ENCODE results near the gene CBX7.

The CBX7 gene

GRCh38 chr22:39130152-39130704 is 22.3 kb downstream of the CBX7 start:
- Mint-ChIP-seq H3K9me3 (no peaks in the 10 kb centered on the region), H3K27me3 (ENCODE audit: low read depth) (no peaks in the 10 kb centered on the region), H3K4me3 (no peak overlapping the region), H3K4me1 (ENCODE audit: low read depth) (peaks cover 2% of the 10 kb centered on the region), H3K36me3 (ENCODE audit: low read depth) (no peaks in the 10 kb centered on the region), H3K27ac (no peak overlapping the region)

GRCh38 chr22:39129746-39130145 is 22.7 kb downstream of the CBX7 start:
- Mint-ChIP-seq H3K9me3 (no peaks in the 10 kb centered on the region), H3K27me3 (ENCODE audit: low read depth) (no peaks in the 10 kb centered on the region), H3K27ac (no peak overlapping the region), H3K4me1 (ENCODE audit: low read depth) (peaks cover 2% of the 10 kb centered on the region), H3K36me3 (ENCODE audit: low read depth) (no peaks in the 10 kb centered on the region), H3K4me3 (no peak overlapping the region)

GRCh38 chr22:39129081-39129480 is 23.4 kb downstream of the CBX7 start:
- Mint-ChIP-seq H3K27me3 (ENCODE audit: low read depth) (no peaks in the 10 kb centered on the region), H3K36me3 (ENCODE audit: low read depth) (no peaks in the 10 kb centered on the region)

GRCh38 chr22:39128508-39128907 is 24.0 kb downstream of the CBX7 start:
- H3K4me1 Mint-ChIP-seq (ENCODE audit: low read depth), result peaks cover 2% of the 10 kb centered on the region
- H3K9me3 Mint-ChIP-seq, result no peaks in the 10 kb centered on the region
- no peak overlapping the region for H3K4me3 Mint-ChIP-seq
- H3K36me3 Mint-ChIP-seq (ENCODE audit: low read depth), result no peaks in the 10 kb centered on the region
- H3K27me3 Mint-ChIP-seq (ENCODE audit: low read depth), result no peaks in the 10 kb centered on the region
- H3K27ac Mint-ChIP-seq, result no peak overlapping the region

More at GRCh38 chr22:39129081-39129480, 23.4 kb downstream of the CBX7 start:
- Mint-ChIP-seq H3K9me3 (no peaks in the 10 kb centered on the region), H3K27ac (no peak overlapping the region), H3K4me3 (no peak overlapping the region), H3K4me1 (ENCODE audit: low read depth) (peaks cover 2% of the 10 kb centered on the region)

- H3K9me3 Mint-ChIP-seq, result no peaks in the 10 kb centered on the region
- H3K27me3 Mint-ChIP-seq (ENCODE audit: low read depth), result no peaks in the 10 kb centered on the region
- no peak overlapping the region for H3K27ac Mint-ChIP-seq
- H3K4me1 Mint-ChIP-seq (ENCODE audit: low read depth), result peaks cover 5% of the 10 kb centered on the region
- H3K36me3 Mint-ChIP-seq (ENCODE audit: low read depth), result no peaks in the 10 kb centered on the region
- no peak overlapping the region for H3K4me3 Mint-ChIP-seq
These were observed 26.9 kb downstream of the CBX7 start for GRCh38 chr22:39125622-39126021.

GRCh38 chr22:39123751-39124581 is 28.5 kb downstream of the CBX7 start:
- Mint-ChIP-seq H3K4me1 (ENCODE audit: low read depth) (peaks cover 7% of the 10 kb centered on the region), H3K9me3 (no peaks in the 10 kb centered on the region), H3K27ac (no peak overlapping the region), H3K36me3 (ENCODE audit: low read depth) (no peaks in the 10 kb centered on the region), H3K27me3 (ENCODE audit: low read depth) (no peaks in the 10 kb centered on the region), H3K4me3 (no peak overlapping the region)

- Mint-ChIP-seq H3K4me1 (ENCODE audit: low read depth) (peaks cover 13% of the 10 kb centered on the region), H3K9me3 (no peaks in the 10 kb centered on the region), H3K4me3 (no peak overlapping the region), H3K36me3 (ENCODE audit: low read depth) (no peaks in the 10 kb centered on the region), H3K27ac (no peak overlapping the region), H3K27me3 (ENCODE audit: low read depth) (no peaks in the 10 kb centered on the region)
These were observed 29.6 kb downstream of the CBX7 start for GRCh38 chr22:39122772-39123470.

- Mint-ChIP-seq H3K9me3 (no peaks in the 10 kb centered on the region), H3K27ac (peak overlapping the region; percentile 9)
These were observed 31.5 kb downstream of the CBX7 start for GRCh38 chr22:39120983-39121382.

GRCh38 chr22:39117585-39118191 is 34.8 kb downstream of the CBX7 start:
- H3K9me3 Mint-ChIP-seq, result no peaks in the 10 kb centered on the region

More at GRCh38 chr22:39120983-39121382, 31.5 kb downstream of the CBX7 start:
- peaks cover 22% of the 10 kb centered on the region for H3K4me1 Mint-ChIP-seq (ENCODE audit: low read depth)
- no peaks in the 10 kb centered on the region for H3K27me3 Mint-ChIP-seq (ENCODE audit: low read depth)
- no peak overlapping the region for H3K4me3 Mint-ChIP-seq
- H3K36me3 Mint-ChIP-seq (ENCODE audit: low read depth), result no peaks in the 10 kb centered on the region

GRCh38 chr22:39115977-39116621 is 36.4 kb downstream of the CBX7 start:
- Mint-ChIP-seq H3K36me3 (ENCODE audit: low read depth) (no peaks in the 10 kb centered on the region), H3K9me3 (no peaks in the 10 kb centered on the region), H3K4me1 (ENCODE audit: low read depth) (peaks cover 37% of the 10 kb centered on the region), H3K27ac (no peak overlapping the region), H3K4me3 (no peak overlapping the region), H3K27me3 (ENCODE audit: low read depth) (peaks cover under 1% of the 10 kb centered on the region)

More at GRCh38 chr22:39117585-39118191, 34.8 kb downstream of the CBX7 start:
- no peaks in the 10 kb centered on the region for H3K36me3 Mint-ChIP-seq (ENCODE audit: low read depth)
- no peaks in the 10 kb centered on the region for H3K27me3 Mint-ChIP-seq (ENCODE audit: low read depth)
- peak overlapping the region; percentile 37 for H3K4me3 Mint-ChIP-seq
- H3K27ac Mint-ChIP-seq, result peak overlapping the region; percentile 84
- H3K4me1 Mint-ChIP-seq (ENCODE audit: low read depth), result peaks cover 41% of the 10 kb centered on the region

GRCh38 chr22:39115570-39115969 is 36.9 kb downstream of the CBX7 start:
- Mint-ChIP-seq H3K27ac (no peak overlapping the region), H3K4me1 (ENCODE audit: low read depth) (peaks cover 37% of the 10 kb centered on the region), H3K4me3 (no peak overlapping the region), H3K27me3 (ENCODE audit: low read depth) (peaks cover 4% of the 10 kb centered on the region), H3K36me3 (ENCODE audit: low read depth) (no peaks in the 10 kb centered on the region), H3K9me3 (no peaks in the 10 kb centered on the region)

GRCh38 chr22:39114112-39114511 is 38.4 kb downstream of the CBX7 start:
- peak overlapping the region; percentile 8 for H3K27ac Mint-ChIP-seq
- peaks cover 4% of the 10 kb centered on the region for H3K27me3 Mint-ChIP-seq (ENCODE audit: low read depth)
- H3K4me3 Mint-ChIP-seq, result no peak overlapping the region
- no peaks in the 10 kb centered on the region for H3K9me3 Mint-ChIP-seq
- H3K36me3 Mint-ChIP-seq (ENCODE audit: low read depth), result no peaks in the 10 kb centered on the region
- H3K4me1 Mint-ChIP-seq (ENCODE audit: low read depth), result peaks cover 35% of the 10 kb centered on the region

- Mint-ChIP-seq H3K4me1 (ENCODE audit: low read depth) (peaks cover 20% of the 10 kb centered on the region), H3K36me3 (ENCODE audit: low read depth) (no peaks in the 10 kb centered on the region), H3K9me3 (no peaks in the 10 kb centered on the region), H3K27me3 (ENCODE audit: low read depth) (peaks cover 4% of the 10 kb centered on the region), H3K27ac (no peak overlapping the region), H3K4me3 (no peak overlapping the region)
These were observed 41.6 kb downstream of the CBX7 start for GRCh38 chr22:39110631-39111561.

All from T-helper 1 cell treated with Interleukin-12 subunit alpha and Interleukin-12 subunit beta and Interleukin-4 antibody, amounts not matched to agents 30 μg/mL and 1 μg/mL, for 36 hours (primary cell).